Prostate gland (tissue), 2 donors: Measurements from ENCODE around the gene PTPRK.

Experiments
- CTCF ChIP-seq, 4 experiments: fragments of 200-600 bp in 2 of 4; fragments of 450-650 bp in 2 of 4; sonication (generic) in 2 of 4; IDR thresholded peaks; 1 replicate in 3 of 4; 2 replicates in 1 of 4; pipeline ENCODE4 v1.5.1; 2016 to 2019; ENCODE audit warnings: antibody characterized with exemption in 4 of 4, mild to moderate bottlenecking in 2 of 4, moderate library complexity in 2 of 4
- POLR2A ChIP-seq: fragments of 450-650 bp; IDR thresholded peaks from one replicate; pipeline ENCODE4 v1.6.1; 2016; ENCODE audit warnings: antibody characterized with exemption, mild to moderate bottlenecking
- POLR2AphosphoS5 ChIP-seq: sonication (generic); formaldehyde crosslinking; IDR thresholded peaks from one replicate; pipeline ENCODE4 v1.6.1; 2017; ENCODE audit warnings: antibody characterized with exemption

- TF ChIP-seq CTCF (IDR thresholded peaks at IDR 0.05) (no peak), POLR2A (no peak), POLR2AphosphoS5 (no peak)
Measured at GRCh38 chr6:128057946-128058345, 462.5 kb downstream of the PTPRK start.
